HG03039 (cell line): Measurements from ENCODE around the gene CFAP298.
"Not testable (repeated sequence)": the region's sequence is repeated elsewhere in the genome, so short reads cannot be mapped to it uniquely, and the experiment has no call there.

Source experiments
- ATAC-seq: cut with Tn5 transposase; IDR thresholded peaks from one replicate; pipeline ENCODE4 v1.9.1; 2021; ENCODE audit warnings: mild to moderate bottlenecking, moderate library complexity; ENCODE audit not compliant: unreplicated experiment

CFAP298 gene, protein sequence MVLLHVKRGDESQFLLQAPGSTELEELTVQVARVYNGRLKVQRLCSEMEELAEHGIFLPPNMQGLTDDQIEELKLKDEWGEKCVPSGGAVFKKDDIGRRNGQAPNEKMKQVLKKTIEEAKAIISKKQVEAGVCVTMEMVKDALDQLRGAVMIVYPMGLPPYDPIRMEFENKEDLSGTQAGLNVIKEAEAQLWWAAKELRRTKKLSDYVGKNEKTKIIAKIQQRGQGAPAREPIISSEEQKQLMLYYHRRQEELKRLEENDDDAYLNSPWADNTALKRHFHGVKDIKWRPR

DNA sequence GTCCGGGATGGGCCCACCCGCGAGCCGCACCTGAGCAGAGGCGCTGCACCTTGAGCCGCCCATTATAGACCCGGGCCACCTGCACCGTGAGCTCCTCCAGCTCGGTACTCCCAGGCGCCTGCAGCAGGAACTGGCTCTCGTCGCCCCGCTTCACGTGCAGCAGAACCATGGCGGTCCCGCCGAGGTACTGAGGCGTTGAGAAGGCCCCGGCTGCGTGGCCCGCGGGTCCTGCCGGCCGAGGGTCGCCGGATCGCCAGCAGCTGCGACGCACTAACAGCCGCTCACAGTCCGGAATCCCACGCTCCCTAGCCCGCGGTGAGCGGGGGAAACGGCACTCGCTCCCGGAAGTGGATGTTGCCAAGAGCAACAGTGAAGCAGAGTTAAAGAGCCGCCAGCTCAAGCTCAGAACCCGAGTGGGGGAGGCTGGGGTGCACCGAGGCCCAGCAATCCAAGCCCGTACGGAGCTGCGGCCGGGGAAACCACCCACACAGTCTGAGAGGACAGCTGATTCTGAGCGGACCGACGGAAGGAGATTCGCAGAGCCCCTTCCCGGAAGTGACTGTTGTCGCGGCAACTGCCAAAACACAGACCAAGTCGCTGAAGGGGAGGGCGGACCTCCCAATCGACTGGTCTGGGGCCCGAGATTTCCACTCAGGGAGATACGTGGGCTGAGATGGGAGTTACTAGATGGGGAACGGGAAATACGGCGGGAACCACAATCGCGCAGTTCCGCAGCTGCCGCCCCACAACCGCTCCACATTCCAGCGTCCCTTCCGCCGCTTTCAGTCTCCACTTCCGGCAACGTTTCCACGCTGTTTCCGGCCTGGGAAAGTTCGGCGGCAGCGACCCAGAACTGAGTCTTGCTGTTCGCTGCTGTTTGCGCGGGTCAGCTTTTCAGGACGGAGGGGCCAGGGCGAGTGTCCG is at the start of gene CFAP298:
CFAP298 (minus strand) TSS at position 303 of the 924 bp plus-strand sequence; CDS start at position 169, 134 bp downstream.
- peak; percentile 90 for ATAC-seq

DNA sequence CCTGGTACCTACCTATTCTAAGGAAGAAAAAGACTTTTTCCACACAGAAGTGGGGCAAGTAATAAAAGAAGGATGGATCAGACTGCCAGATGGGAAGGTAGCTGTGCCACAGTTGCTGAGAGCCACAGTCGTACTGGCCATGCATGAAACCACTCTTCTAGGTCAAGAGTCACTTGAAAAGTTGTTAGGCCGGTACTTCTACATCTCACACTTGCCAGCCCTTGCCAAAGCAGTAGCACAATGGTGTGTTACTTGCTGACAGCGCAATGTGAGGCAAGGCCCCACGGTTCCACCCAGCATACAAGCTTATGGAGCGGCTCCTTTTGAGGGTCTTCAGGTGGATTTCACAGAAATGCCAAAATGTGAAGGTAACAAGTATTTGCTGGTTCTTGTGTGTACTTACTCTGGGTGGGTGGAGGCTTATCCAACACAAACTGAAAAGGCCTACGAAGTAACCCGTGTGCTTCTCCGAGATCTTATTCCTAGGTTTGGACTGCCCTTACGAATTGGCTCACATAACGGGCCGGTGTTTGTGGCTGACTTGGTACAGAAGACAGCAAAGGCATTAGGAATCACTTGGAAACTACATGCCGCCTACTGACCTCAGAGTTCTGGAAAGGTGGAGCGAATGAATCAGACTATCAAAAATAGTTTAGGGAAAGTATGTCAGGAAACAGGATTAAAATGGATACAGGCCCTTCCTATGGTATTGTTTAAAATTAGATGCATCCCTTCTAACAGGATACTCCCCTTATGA is 49.0 kb upstream of the CFAP298 start:
- ATAC-seq: not testable (repeated sequence)

DNA sequence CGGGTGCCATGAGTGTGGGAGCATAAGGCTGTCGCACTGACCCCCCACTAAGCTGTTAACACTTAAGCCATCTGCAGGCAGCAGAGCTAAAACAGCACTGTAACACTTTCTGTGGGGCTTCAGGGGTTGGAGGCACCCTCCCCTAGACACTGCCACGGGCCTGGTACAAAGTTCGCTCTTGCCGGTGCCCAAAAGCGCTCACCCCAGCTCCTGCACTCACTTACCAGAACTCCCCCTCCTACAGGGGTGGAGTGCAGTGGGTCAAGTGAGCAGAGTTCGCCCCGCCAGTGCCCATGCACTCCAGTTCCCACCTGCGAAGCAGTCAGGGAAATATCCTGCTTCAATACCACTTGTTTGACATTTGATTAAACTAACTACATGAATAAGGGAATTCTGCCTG is 46.3 kb upstream of the CFAP298 start:
- ATAC-seq: no peak

DNA sequence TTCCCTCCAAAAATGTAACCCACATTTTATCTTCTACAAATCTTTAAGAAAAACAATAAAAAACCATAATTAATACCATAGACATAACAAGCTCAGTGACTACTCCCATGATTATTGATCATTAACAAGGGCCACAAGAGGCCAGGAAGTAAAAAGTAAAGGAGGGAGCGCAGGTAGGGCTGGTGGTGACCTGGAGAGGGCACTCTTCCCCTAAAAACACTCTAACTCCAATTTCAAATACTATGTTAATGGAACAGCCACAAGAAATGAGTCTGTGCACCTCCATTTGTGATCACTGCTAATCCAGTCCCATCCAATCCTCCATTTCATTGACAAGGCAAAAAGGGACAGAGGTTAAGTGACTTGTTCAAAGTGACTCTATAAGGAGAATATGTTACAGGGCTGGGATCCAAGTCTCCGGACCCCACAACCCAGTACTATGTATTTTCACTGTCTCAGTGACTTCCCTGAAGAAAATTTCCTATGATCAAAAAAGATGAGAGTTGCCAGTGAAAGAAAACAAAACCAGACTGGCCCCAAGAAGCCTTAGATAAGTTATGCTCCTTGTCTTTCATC is 41.2 kb upstream of the CFAP298 start:
- ATAC-seq: no peak

DNA sequence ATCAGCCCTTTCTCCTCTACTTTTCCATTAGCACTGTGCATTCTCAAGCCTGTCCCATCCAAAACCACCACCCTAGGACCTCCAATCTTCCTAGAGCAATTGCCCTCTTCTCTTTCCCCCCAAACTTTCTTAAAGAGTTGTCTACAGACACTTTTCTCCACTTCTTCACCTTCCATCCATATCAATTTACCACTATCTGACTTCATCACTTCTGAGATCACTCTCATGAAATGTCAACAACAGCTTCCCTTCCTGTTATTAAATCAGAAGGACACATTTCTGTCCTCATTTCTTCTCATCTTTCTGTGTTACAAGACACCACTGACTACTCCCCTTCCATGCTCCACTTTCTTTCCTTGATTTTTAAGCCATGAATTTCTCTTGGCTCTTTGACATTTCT is 36.0 kb upstream of the CFAP298 start:
- no peak for ATAC-seq

DNA sequence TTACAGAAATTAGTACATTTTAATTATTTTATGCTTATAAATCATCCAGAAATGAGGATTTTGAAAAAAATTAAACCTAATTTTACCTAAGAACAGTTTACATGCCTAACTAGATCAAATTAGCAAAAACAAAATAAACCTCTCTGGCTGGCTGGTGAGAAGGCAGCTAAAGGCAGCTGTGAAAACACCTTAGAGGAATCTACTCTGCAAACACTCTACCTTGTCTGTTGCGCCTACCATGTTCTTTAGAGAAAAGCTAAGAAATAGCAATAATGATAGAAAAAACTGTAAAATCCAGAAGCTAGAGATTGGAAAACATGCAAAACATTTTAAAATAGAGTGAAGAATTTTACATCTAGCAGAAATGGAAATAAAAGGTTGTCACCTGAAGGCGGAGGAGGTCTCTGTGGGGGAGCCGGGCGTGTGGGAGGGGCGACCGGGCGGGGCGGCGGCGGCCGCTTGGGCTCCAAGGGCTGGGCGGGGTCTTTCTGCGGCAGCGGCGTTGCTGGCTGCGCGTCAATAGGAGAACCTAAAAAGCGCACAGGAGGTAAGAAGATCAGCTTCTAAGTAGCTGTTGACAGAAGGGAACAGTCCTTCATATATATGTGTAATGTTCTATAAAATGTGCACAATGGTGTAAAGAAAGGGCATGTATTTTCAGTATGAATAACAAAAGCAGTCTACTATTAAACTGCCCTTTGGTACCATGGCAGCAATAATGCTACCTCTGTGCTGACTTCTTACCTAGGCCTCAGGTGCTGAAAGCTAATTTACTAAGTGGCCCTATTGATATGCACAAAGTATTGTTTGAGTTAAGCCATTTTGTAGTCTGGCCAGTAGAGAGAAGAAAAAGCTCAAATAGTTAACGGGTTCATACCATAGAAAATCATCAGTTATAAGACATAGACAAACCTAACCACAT is 33.3 kb upstream of the CFAP298 start:
- no peak for ATAC-seq

DNA sequence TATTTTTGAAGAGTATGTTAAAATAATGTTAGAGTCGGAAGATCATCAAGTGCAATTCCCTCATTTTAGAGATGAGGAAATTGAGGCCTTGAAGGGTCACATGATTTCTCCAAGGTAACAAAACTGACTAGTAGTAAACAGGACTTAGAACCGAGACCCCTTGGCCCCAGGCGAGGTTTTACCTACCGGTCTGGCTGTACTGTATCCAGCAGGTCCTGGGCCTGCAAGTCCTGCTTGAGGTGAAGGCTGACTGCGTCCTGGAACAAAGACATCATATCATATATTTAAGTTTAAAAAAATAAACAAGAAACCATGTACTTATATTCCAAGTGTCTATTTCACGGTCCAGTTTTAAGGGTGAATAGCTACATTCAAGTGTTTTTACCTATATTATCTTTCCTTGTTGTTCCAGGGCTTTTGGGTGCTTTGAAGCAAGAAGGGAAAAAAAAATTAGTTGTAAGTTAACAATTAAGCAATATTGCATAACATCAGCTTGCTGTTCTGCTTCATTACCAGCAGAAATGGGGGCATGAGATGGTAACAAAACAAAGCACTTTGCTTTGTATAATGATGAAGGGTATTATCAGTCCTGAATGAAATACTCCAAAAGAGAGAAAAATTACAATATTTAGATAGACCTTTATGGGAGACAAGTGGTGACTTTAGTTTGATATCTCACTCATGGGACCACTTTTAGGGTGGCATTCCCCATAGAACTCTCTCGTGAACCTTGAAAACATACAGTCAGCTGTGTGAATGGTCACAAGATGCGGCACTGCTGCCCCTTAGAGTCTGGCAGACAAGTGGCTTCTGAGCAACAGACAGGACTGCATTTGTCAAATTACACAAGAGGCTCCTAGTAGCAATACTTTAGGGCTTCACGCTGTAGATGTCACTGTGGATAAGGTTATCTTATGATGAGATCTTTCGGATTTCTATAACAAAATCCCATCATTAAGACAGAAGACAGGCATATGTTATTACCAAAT is 29.8 kb upstream of the CFAP298 start:
- ATAC-seq: no peak

DNA sequence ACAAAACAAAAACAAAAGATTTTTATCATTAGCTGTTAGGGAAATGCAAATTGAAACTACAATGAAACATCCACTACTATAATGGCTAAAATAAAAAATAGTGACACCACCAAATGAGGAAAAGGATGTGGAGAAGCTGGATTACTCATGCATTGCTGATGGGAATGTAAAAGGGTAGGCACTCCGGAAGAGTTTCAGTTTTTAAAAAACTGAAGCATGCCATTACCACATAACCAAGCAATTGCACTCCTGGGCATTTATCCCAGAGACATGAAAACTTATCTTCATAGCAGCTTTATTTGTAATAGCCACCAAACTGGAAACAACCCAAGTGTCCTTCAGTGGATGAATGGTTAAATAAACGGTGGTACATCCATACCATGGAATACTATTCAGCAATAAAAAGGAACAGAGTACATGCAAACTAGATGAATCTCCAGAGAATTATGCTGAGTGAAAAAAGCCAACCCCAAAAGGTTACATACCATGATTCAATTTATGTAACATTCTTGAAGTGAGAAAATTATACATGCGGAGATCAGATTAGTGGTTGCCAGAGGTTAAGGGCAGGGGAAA is 14.5 kb upstream of the CFAP298 start:
- ATAC-seq: no peak

DNA sequence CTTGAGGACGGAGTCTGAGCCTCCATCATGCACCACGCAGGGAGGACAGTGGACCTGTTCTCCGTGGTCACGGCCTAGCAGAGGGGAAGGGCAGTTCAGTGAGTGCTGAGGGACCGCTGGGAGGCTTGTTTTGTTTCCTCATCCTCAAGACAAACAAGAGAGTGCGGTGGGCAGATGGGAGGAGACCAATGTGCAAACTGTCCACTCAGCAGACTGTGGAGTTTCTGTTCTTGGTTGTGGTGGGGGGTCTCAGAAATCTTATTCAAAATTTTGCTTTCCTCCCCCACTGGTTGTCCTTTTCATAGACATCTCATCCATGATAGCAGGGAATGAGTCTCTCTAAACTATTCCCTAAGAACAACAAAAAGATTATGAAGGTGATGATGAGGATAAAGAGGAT is 6.0 kb upstream of the CFAP298 start:
- ATAC-seq: not testable (repeated sequence)

DNA sequence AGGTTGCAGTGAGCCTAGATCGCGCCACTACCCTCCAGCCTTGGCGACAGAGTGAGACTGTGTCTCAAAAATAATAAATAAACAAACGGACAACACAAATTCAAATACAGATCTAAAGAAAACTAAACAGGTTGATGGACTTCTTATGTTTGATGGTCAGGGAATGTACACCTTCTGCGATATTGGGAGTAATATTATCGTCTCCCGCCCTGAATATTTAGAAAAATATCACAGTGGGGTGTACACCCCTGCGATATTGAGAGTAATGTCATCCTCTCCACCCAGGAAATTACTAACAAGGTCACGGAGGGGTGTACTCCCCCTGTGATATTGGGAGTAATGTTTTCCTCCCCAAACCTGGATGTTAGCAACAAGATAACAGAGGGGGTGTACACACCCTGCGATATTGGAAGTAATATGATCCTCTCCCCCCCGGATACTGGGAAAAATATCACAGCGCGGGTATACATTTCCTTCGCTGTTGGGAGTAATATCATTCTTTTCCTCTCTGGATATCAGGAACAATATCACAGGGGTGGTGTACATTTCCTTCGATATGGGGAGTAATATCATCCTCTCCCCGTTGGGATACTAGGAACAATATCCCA is 1.4 kb upstream of the CFAP298 start:
- no peak for ATAC-seq

DNA sequence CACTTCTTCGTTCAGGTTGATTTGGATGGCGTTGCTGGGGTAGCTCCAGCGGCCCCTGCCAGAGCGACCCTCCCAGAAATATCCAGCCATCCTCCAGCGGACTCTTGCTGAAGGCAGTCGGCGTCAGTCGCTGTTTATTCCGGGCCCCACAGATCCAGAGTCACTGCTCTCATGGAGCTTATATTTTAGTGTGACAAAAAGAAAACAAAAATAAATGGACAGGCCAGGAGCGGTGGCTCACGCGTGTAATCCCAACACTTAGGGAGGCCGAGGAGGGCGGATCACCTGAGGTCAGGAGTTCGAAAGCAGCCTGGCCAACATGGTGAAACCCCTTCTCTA is 791 bp upstream of the CFAP298 start:
- ATAC-seq: no peak

DNA sequence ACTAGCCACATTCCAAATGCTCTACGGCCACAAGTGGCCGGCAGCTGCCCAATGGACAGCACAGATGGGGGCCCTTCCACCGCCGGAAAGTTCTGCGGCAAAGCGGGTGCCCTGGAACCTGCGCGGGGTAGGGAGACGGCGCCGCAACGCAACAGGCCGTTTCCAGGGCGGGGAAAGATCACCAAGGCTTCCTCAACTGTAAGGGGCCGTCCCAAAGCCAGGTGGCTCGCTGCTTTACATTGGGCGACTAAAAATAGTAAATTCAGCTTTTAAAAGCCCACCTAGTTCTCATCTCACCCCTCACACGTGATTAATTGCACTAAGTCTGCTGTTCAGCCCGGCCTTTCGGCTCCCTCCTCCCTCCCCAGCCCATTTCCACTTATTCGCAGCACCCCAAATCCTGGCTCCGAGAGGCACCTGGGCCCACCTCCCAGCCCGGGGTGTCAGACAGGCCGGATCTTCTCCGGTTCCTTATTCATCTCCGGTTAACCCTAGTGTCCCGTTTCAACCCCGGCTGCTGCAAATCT is 643 bp downstream of the CFAP298 start:
- ATAC-seq: no peak

DNA sequence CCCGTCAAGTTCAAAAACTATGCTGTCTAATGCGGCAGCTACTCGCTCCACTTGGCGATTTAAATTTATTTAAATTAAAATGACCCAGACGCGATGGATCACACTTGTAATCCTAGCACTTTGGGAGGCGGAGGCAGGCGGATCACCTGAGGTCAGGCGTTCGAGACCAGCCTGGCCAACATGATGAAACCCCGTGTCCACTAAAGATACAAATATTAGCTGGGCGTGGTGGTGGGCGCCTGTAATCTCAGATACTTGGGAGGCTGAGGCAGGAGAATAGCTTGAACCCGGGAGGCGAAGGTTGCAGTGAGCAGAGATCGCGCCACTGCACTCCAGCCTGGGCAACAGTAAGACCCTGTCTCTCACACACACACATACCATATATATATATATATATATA is 1.2 kb downstream of the CFAP298 start:
- not testable (repeated sequence) for ATAC-seq

DNA sequence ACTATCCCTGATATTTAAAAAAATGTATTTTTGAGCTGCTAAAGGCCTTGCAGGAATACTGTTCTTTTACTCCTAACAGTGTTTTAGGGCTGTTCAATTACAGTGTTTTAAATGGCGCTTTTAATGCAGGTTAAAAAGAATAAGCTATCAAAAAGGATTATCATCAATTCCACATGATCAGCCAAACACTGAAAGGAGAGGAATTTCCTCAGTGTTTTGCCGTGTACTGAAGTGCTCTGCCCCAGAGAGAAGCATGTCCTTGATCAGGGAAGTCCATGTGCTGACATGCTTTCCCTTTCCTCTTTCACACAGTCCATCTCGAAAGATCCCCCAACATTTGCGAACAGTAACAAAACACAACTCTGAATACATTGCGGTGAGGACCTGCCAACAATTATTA is 3.3 kb downstream of the CFAP298 start:
- ATAC-seq: no peak

DNA sequence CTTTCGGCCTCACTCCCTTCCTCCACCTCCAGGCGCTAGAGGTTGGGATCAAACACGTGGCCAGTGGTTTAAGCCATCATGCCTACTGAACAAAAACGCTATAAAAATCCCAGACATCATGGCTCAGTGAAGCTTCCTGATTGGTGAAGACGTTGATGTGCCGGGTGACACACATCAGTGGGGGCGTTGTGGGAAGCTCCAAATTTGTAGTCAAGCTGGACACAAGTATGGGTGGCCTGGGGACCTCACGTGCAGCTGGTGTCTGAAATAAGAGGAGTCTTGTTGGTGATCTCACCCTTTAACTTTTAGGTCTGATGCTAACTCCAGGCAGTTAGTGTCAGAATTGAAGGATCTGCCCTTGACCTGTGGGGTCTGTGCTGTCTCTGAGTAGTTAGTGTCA is 6.7 kb downstream of the CFAP298 start:
- ATAC-seq: no peak

DNA sequence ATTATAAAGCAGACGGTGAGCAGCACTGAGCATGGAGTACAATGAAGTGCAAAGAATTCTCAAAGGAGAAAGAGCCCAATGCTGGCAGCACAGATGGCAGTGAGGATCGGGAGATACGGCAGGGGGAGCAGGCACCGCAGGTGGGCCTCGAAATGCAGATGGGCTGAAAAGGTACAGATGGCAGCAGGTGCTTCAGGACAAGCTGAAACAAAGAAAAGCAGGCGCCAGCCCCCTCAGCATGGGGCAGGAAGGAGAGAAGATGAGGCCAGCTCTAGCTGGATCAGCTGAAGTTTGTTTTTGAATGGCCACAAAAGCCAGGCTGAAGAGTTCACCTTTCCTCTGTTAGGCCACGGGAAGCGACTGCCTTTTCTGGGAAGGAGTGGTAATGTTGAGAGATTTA is 7.7 kb downstream of the CFAP298 start:
- ATAC-seq: no peak

DNA sequence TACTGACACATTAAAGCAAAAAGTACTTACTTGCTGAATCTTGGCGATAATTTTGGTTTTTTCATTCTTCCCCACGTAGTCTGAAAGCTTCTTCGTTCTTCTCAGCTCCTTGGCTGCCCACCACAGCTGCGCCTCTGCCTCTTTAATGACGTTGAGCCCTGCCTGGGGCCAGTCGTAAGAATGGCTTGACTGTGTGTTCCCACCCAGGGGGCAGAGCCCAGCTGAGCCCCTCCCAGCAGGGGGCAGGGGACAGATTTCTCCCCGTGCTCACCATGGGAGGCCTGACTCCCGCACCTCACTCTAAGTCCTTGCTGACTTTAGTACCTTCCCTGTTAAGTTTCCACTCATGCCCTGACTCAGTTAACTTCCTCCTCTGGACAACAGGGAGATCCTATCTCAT is 9.0 kb downstream of the CFAP298 start:
- ATAC-seq: no peak

DNA sequence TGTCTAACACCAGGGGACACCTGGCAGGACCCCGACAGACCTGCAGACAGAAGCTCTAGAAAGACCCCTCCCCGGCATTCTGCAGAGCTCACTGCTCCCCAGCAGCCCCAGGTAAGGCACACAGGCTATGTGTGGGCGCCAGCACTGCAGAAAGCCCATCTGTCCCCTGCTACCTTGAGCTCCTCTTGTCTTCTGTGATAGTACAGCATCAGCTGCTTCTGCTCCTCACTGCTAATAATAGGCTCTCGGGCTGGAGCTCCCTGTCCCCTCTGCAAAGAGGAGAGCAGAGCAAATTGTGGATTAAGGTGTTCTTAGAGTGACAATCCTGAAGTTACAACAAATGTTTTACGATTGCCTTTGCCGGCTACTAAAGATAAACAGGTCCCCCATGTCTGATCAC is 10.1 kb downstream of the CFAP298 start:
- ATAC-seq: no peak
